Keratinocyte (primary cell): ENCODE measurements around the gene OR2C3.

Experiments used
- EZH2 ChIP-seq: IDR thresholded peaks from one replicate; pipeline ENCODE4 v1.6.1; 2012; ENCODE audit warnings: inconsistent platforms, mild to moderate bottlenecking, low read length, moderate library complexity
- TF ChIP-seq, protein P1 (sequence below), 3 experiments: IDR thresholded peaks in 1 of 3; conservative IDR thresholded peaks in 1 of 3; optimal IDR thresholded peaks in 1 of 3; 2 replicates in 2 of 3; 3 replicates in 1 of 3; pipeline versions ENCODE3 to v1.5.1; 2011; ENCODE audit warnings: low read length in 3 of 3, mild to moderate bottlenecking in 3 of 3, moderate library complexity in 2 of 3, control low read depth in 1 of 3, inconsistent platforms in 1 of 3; ENCODE audit not compliant: insufficient read depth in 2 of 3; ENCODE audit errors: extremely low read depth in 1 of 3

DNA sequence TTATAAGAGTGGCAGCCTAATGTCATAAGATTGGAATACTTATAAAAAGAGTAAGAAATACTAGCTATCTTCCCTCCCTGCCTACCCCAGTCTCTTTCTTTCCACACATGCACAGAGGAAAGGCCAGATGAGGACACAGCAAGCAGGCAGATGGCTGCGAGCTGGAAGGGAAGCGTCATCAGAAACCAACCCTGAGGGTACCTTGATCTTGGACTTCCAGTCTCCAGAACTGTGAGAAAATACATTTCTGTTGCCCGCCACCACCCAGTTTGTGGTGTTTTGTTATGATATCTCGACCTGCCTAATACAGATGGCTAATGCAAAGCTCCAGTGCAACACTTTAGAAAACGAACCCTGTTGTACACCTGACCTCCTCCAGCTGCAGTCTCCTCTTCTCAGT lies 2.3 kb upstream of the OR2C3 start:
- no peak for TF ChIP-seq EZH2
- TF ChIP-seq, protein P1, sequence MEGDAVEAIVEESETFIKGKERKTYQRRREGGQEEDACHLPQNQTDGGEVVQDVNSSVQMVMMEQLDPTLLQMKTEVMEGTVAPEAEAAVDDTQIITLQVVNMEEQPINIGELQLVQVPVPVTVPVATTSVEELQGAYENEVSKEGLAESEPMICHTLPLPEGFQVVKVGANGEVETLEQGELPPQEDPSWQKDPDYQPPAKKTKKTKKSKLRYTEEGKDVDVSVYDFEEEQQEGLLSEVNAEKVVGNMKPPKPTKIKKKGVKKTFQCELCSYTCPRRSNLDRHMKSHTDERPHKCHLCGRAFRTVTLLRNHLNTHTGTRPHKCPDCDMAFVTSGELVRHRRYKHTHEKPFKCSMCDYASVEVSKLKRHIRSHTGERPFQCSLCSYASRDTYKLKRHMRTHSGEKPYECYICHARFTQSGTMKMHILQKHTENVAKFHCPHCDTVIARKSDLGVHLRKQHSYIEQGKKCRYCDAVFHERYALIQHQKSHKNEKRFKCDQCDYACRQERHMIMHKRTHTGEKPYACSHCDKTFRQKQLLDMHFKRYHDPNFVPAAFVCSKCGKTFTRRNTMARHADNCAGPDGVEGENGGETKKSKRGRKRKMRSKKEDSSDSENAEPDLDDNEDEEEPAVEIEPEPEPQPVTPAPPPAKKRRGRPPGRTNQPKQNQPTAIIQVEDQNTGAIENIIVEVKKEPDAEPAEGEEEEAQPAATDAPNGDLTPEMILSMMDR (optimal IDR thresholded peaks at IDR 0.05 in 1 of 3, IDR thresholded peaks at IDR 0.05 in 1 of 3, conservative IDR thresholded peaks at IDR 0.05 in 1 of 3; ENCODE audit: extremely low read depth in 1 of 3, insufficient read depth in 2 of 3, low read length in 3 of 3): no peak
